Measurements from ENCODE around the gene HCFC1. TPM values are rescaled to one million over a fixed set of nuclear protein-coding genes. Genes with fewer than 3 reads are reported as not detected.
"Not testable (repeated sequence)": the region's sequence is repeated elsewhere in the genome, so short reads cannot be mapped to it uniquely, and the experiment has no call there.

The HCFC1 gene
- total RNA-seq, 1 donor from 2014 or later: 84.0 TPM

GRCh38 chrX:153983321-153983801 is 11.7 kb upstream of the HCFC1 start:
- Mint-ChIP-seq H3K27me3 (ENCODE audit: unreplicated experiment) (peaks cover 4% of the 10 kb centered on the region), H3K4me3 (ENCODE audit: unreplicated experiment) (no peak overlapping the region), H3K36me3 (ENCODE audit: unreplicated experiment) (no peaks in the 10 kb centered on the region), H3K27ac (ENCODE audit: unreplicated experiment) (no peak overlapping the region), H3K9me3 (ENCODE audit: unreplicated experiment) (no peaks in the 10 kb centered on the region), H3K4me1 (ENCODE audit: low read depth, unreplicated experiment) (peaks cover 2% of the 10 kb centered on the region)
- no peak for DNase-seq
- TF ChIP-seq, protein P1, sequence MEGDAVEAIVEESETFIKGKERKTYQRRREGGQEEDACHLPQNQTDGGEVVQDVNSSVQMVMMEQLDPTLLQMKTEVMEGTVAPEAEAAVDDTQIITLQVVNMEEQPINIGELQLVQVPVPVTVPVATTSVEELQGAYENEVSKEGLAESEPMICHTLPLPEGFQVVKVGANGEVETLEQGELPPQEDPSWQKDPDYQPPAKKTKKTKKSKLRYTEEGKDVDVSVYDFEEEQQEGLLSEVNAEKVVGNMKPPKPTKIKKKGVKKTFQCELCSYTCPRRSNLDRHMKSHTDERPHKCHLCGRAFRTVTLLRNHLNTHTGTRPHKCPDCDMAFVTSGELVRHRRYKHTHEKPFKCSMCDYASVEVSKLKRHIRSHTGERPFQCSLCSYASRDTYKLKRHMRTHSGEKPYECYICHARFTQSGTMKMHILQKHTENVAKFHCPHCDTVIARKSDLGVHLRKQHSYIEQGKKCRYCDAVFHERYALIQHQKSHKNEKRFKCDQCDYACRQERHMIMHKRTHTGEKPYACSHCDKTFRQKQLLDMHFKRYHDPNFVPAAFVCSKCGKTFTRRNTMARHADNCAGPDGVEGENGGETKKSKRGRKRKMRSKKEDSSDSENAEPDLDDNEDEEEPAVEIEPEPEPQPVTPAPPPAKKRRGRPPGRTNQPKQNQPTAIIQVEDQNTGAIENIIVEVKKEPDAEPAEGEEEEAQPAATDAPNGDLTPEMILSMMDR (IDR thresholded peaks at IDR 0.05; ENCODE audit: partially characterized antibody, unreplicated experiment): no peak

DNA sequence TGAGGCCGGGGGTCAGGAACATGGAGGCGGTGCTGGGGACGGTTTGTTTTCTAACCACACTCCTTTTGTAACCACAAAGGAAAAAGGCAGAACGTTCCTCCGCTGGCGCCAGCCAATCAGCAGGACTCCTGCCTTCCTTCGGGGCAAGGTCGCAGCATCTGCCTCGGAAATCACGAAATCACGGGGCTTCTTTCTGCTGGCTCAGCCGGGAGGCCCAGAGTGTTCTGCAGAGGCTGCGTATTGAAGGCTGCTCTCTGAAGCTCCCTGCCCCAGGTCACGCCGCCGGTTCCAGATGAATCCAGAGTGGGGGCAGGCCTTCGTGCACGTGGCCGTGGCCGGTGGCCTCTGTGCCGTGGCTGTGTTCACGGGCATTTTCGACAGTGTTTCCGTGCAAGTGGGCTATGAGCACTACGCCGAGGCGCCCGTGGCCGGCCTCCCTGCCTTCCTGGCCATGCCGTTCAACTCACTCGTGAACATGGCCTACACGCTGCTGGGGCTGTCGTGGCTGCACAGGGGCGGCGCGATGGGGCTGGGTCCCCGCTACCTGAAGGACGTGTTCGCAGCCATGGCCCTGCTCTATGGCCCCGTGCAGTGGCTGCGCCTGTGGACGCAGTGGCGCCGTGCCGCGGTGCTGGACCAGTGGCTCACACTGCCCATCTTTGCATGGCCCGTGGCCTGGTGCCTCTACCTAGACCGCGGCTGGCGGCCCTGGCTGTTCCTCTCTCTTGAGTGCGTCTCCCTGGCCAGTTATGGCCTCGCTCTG is 10.3 kb upstream of the HCFC1 start:
- TF ChIP-seq, protein P1 (IDR thresholded peaks at IDR 0.05; ENCODE audit: partially characterized antibody, unreplicated experiment): no peak
- Mint-ChIP-seq H3K9me3 (ENCODE audit: unreplicated experiment) (no peaks in the 10 kb centered on the region), H3K27ac (ENCODE audit: unreplicated experiment) (peak overlapping the region; percentile 57), H3K27me3 (ENCODE audit: unreplicated experiment) (peaks cover 4% of the 10 kb centered on the region), H3K4me3 (ENCODE audit: unreplicated experiment) (no peak overlapping the region), H3K36me3 (ENCODE audit: unreplicated experiment) (no peaks in the 10 kb centered on the region), H3K4me1 (ENCODE audit: low read depth, unreplicated experiment) (peaks cover 2% of the 10 kb centered on the region)
- DNase-seq: no peak

DNA sequence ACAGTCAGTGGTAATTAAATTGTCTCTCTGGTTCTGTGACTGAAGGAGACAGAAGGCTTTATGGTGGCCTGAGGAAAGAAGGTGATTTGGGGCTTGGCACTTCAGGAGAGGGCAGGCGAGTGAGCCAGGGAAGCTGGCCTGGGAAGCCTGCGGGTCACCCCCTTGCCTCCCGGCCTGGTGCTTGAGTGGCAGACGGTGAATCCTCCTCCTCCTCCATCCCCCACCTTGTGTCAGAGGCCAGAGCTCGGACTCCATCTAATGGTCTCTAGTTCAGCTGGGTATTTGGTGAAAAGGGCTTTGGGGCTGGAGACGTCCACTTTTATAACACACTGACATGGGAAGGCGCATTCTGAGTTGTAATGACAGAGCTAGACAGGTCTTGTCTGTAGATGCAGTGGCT is 9.6 kb upstream of the HCFC1 start:
- peaks cover 2% of the 10 kb centered on the region for H3K4me1 Mint-ChIP-seq (ENCODE audit: low read depth, unreplicated experiment)
- no peak overlapping the region for H3K4me3 Mint-ChIP-seq (ENCODE audit: unreplicated experiment)
- TF ChIP-seq, protein P1 (IDR thresholded peaks at IDR 0.05; ENCODE audit: partially characterized antibody, unreplicated experiment): no peak
- no peak for DNase-seq
- peak overlapping the region; percentile 57 for H3K27ac Mint-ChIP-seq (ENCODE audit: unreplicated experiment)
- no peaks in the 10 kb centered on the region for H3K36me3 Mint-ChIP-seq (ENCODE audit: unreplicated experiment)
- peaks cover 4% of the 10 kb centered on the region for H3K27me3 Mint-ChIP-seq (ENCODE audit: unreplicated experiment)
- H3K9me3 Mint-ChIP-seq (ENCODE audit: unreplicated experiment): no peaks in the 10 kb centered on the region

DNA sequence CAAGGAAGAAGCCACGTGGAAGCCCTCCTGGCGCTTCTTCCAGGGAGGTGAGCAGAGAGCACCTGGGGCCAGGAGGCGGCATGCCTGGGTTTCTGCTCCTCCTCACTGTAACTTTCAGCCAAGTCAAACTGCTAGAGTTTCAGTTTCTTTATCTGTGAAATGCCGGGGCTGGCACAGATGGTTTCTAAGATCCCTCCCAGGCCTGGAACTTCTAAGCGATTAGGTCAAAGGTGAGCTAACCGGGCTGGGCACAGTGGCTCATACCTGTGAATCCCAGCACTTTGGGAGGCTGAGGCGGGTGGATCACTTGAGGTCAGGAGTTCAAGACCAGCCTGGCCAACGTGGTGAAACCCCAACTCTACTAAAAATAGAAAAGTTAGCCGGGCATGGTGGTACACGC is 8.8 kb upstream of the HCFC1 start:
- not testable (repeated sequence) for DNase-seq; H3K4me3 Mint-ChIP-seq (ENCODE audit: unreplicated experiment); H3K9me3 Mint-ChIP-seq (ENCODE audit: unreplicated experiment); H3K36me3 Mint-ChIP-seq (ENCODE audit: unreplicated experiment); H3K27ac Mint-ChIP-seq (ENCODE audit: unreplicated experiment); H3K4me1 Mint-ChIP-seq (ENCODE audit: low read depth, unreplicated experiment); H3K27me3 Mint-ChIP-seq (ENCODE audit: unreplicated experiment)

GRCh38 chrX:153974726-153975286 is 3.2 kb upstream of the HCFC1 start:
- H3K4me3 Mint-ChIP-seq (ENCODE audit: unreplicated experiment): no peak overlapping the region
- TF ChIP-seq, protein P1 (IDR thresholded peaks at IDR 0.05; ENCODE audit: partially characterized antibody, unreplicated experiment): no peak
- DNase-seq: no peak
- peak overlapping the region; percentile 55 for H3K27ac Mint-ChIP-seq (ENCODE audit: unreplicated experiment)
- peaks cover 7% of the 10 kb centered on the region for H3K27me3 Mint-ChIP-seq (ENCODE audit: unreplicated experiment)
- peaks cover 1% of the 10 kb centered on the region for H3K4me1 Mint-ChIP-seq (ENCODE audit: low read depth, unreplicated experiment)
- H3K9me3 Mint-ChIP-seq (ENCODE audit: unreplicated experiment): peaks cover 7% of the 10 kb centered on the region
- H3K36me3 Mint-ChIP-seq (ENCODE audit: unreplicated experiment): no peaks in the 10 kb centered on the region

Measured in glutamatergic neuron (in vitro differentiated cells).